HepG2 (cell line): ENCODE data around the gene IFITM10. TPM values are rescaled to one million over a fixed set of nuclear protein-coding genes. Genes with fewer than 3 reads are reported as not detected.

ENCODE experiments used
- ATAC-seq: fragments of 200-7000 bp; cut with Tn5 transposase; 3 replicates; pipeline ENCODE4 v1.9.1; 2020; ENCODE audit warnings: mild to moderate bottlenecking, moderate library complexity
- BruUV-seq: library from RNA; stranded (reverse); fragments of 400-500 nt; replicated peaks from 2 replicates; lab custom pipeline; 2021; lab: Mats Ljungman, UMichigan
- CTCF ChIA-PET: fragments of 300-600 bp; formaldehyde crosslinking; extraction: SDS; loops from one replicate; lab custom pipeline; 2021; ENCODE audit warnings: low total read pairs, inconsistent platforms, low intra/inter-chr PET ratio; lab: Yijun Ruan, JAX
- POLR2A ChIA-PET: fragments of 350-600 bp; sonication (Branson Sonifier 250); formaldehyde crosslinking; loops from one replicate; lab custom pipeline; 2020; ENCODE audit warnings: antibody characterized with exemption, inconsistent platforms; lab: Yijun Ruan, JAX
- DNase-seq: peaks from one replicate; pipeline ENCODE4 v3.0.0-alpha.2; 2015; ENCODE audit warnings: low spot score
- FAIRE-seq: peaks from 3 replicates; lab custom pipeline; 2011; peaks lifted over from hg19 to GRCh38; lab: Jason Lieb, UNC
- H2AFZ ChIP-seq: one replicate; pipeline ENCODE4 v1.6.1; 2011; ENCODE audit warnings: low read length, inconsistent platforms
- H3K27ac ChIP-seq: fragments of 300-600 bp; 3 replicates; pipeline ENCODE4 v1.8.0; 2011; ENCODE audit warnings: mixed run types, mild to moderate bottlenecking, mixed read lengths, low read length, inconsistent platforms; ENCODE audit not compliant: insufficient read depth; ENCODE audit errors: extremely low read length
- H3K27me3 ChIP-seq, 2 experiments: fragments of 200-600 bp in 1 of 2; 2 replicates in 1 of 2; 3 replicates in 1 of 2; pipeline versions ENCODE4 v1.6.0 to v1.8.0; 2011; ENCODE audit warnings: low read length in 2 of 2, mild to moderate bottlenecking in 2 of 2, moderate library complexity in 2 of 2, inconsistent platforms in 1 of 2; ENCODE audit not compliant: insufficient read depth in 2 of 2, control insufficient read depth in 1 of 2
- H3K36me3 ChIP-seq, 2 experiments: fragments of 200-600 bp in 1 of 2; replicated peaks in 1 of 2; 2 replicates in 1 of 2; 3 replicates in 1 of 2; pipeline versions ENCODE4 v1.5.1 to v1.8.0; 2011; ENCODE audit warnings: low read length in 2 of 2, inconsistent platforms in 1 of 2; ENCODE audit not compliant: insufficient read depth in 2 of 2, control insufficient read depth in 1 of 2
- H3K4me1 ChIP-seq: 2 replicates; pipeline ENCODE4 v1.5.1; 2012; ENCODE audit warnings: low read length, inconsistent platforms; ENCODE audit not compliant: insufficient read depth
- H3K4me2 ChIP-seq: 2 replicates; pipeline ENCODE4 v1.6.0; 2011; ENCODE audit warnings: low read depth, low read length, inconsistent platforms
- H3K4me3 ChIP-seq, 3 experiments: fragments of 200-600 bp in 1 of 3; sonication (generic), shearing (Covaris generic) in 1 of 3; replicated peaks in 1 of 3; 2 replicates each; pipeline ENCODE4 v1.5.1; 2011 to 2016; ENCODE audit warnings: low read length in 3 of 3, inconsistent platforms in 2 of 3, low read depth in 2 of 3, mild to moderate bottlenecking in 2 of 3, control low read depth in 1 of 3, mixed read lengths in 1 of 3; ENCODE audit not compliant: insufficient read depth in 1 of 3
- H3K79me2 ChIP-seq: one replicate; pipeline ENCODE4 v1.6.1; 2011; ENCODE audit warnings: low read length, inconsistent platforms; ENCODE audit not compliant: insufficient read depth
- H3K9ac ChIP-seq: 2 replicates; pipeline ENCODE4 v1.6.0; 2011; ENCODE audit warnings: mild to moderate bottlenecking, low read depth, low read length, inconsistent platforms; ENCODE audit not compliant: insufficient read depth
- H3K9me3 ChIP-seq: 2 replicates; pipeline ENCODE4 v1.5.1; 2012; ENCODE audit warnings: mild to moderate bottlenecking, low read length
- H4K20me1 ChIP-seq: 2 replicates; pipeline ENCODE4 v1.6.0; 2011; ENCODE audit warnings: inconsistent platforms, mild to moderate bottlenecking, low read length, moderate library complexity; ENCODE audit not compliant: insufficient read depth
- DMTF1 ChIP-seq: sonication (generic); formaldehyde crosslinking; IDR thresholded peaks from 2 replicates; pipeline ENCODE4 v1.4.0; 2020; ENCODE audit warnings: mild to moderate bottlenecking, missing genetic modification reagents
- FOXO1 ChIP-seq: sonication (generic); formaldehyde crosslinking; IDR thresholded peaks from 2 replicates; pipeline ENCODE4 v1.4.0; 2020; ENCODE audit warnings: missing genetic modification reagents
- IKZF5 ChIP-seq: IDR thresholded peaks from 2 replicates; pipeline ENCODE4 v1.6.1; 2018; ENCODE audit warnings: missing genetic modification reagents, mild to moderate bottlenecking, missing compliant biosample characterization
- KLF13 ChIP-seq: sonication (generic); formaldehyde crosslinking; IDR thresholded peaks from 2 replicates; pipeline ENCODE4 v1.4.0; 2020; ENCODE audit warnings: mild to moderate bottlenecking, missing genetic modification reagents
- MLLT10 ChIP-seq: sonication (generic); formaldehyde crosslinking; IDR thresholded peaks from 2 replicates; pipeline ENCODE4 v1.4.0; 2020; ENCODE audit warnings: missing genetic modification reagents
- MTA1 ChIP-seq: sonication (generic); formaldehyde crosslinking; IDR thresholded peaks from 2 replicates; pipeline ENCODE4 v1.4.0; 2020; ENCODE audit warnings: missing genetic modification reagents, mild to moderate bottlenecking, borderline replicate concordance
- NONO ChIP-seq, 2 experiments: fragments of 450-650 bp in 1 of 2; sonication (generic) in 1 of 2; formaldehyde crosslinking in 1 of 2; IDR thresholded peaks in 1 of 2; conservative IDR thresholded peaks in 1 of 2; 2 replicates each; pipeline versions ENCODE4 v1.6.1 to v1.8.0; 2017 to 2022; ENCODE audit warnings: mild to moderate bottlenecking in 1 of 2, missing genetic modification reagents in 1 of 2, moderate library complexity in 1 of 2
- PAX8 ChIP-seq: sonication (generic); formaldehyde crosslinking; IDR thresholded peaks from 2 replicates; pipeline ENCODE4 v1.8.0; 2022; ENCODE audit warnings: mild to moderate bottlenecking, missing genetic modification reagents, borderline replicate concordance
- SIX1 ChIP-seq: sonication (generic); formaldehyde crosslinking; IDR thresholded peaks from 2 replicates; pipeline ENCODE4 v1.4.0; 2020; ENCODE audit warnings: missing genetic modification reagents, borderline replicate concordance
- STAT5B ChIP-seq: sonication (generic); formaldehyde crosslinking; IDR thresholded peaks from 2 replicates; pipeline ENCODE4 v1.4.0; 2020; ENCODE audit warnings: missing genetic modification reagents
- XRCC5 ChIP-seq: fragments of 200-400 bp; formaldehyde crosslinking; optimal IDR thresholded peaks from 2 replicates; pipeline ENCODE3; 2017; ENCODE audit warnings: mild to moderate bottlenecking, low read length
- ZKSCAN1 ChIP-seq: fragments of 150-350 bp; IDR thresholded peaks from 2 replicates; pipeline ENCODE4 v1.6.1; 2014; ENCODE audit warnings: low read length
- ZNF143 ChIP-seq: sonication (generic); formaldehyde crosslinking; IDR thresholded peaks from 2 replicates; pipeline ENCODE4 v1.4.0; 2020; ENCODE audit warnings: missing genetic modification reagents
- ZNF224 ChIP-seq: sonication (generic); formaldehyde crosslinking; IDR thresholded peaks from 2 replicates; pipeline ENCODE4 v1.5.0; 2020; ENCODE audit warnings: mild to moderate bottlenecking, missing genetic modification reagents
- ZNF281 ChIP-seq: sonication (generic); formaldehyde crosslinking; IDR thresholded peaks from 2 replicates; pipeline ENCODE4 v1.4.0; 2020; ENCODE audit warnings: missing genetic modification reagents, borderline replicate concordance
- ZNF564 ChIP-seq: sonication (generic); formaldehyde crosslinking; IDR thresholded peaks from 2 replicates; pipeline ENCODE4 v1.8.1; 2023; ENCODE audit warnings: mild to moderate bottlenecking, missing genetic modification reagents
- ZNF784 ChIP-seq: sonication (generic); formaldehyde crosslinking; IDR thresholded peaks from 2 replicates; pipeline ENCODE4 v1.5.1; 2020; ENCODE audit warnings: missing genetic modification reagents, mild to moderate bottlenecking, borderline replicate concordance
- ZSCAN12 ChIP-seq: sonication (generic); formaldehyde crosslinking; IDR thresholded peaks from 2 replicates; pipeline ENCODE4 v1.9.0; 2021; ENCODE audit warnings: mild to moderate bottlenecking, missing genetic modification reagents
- WGBS: methylation state at CpG from one replicate; pipeline ENCODE4 v1.1.6; 2017; ENCODE audit warnings: low lambda C conversion rate; 5-methylcytosine and 5-hydroxymethylcytosine counted together
- in situ Hi-C: cut with HindIII; loops from 2 replicates; pipeline ENCODE4 v1.10.0; 2017; ENCODE audit warnings: low pct_unique_long_range_greater_than_20kb; ENCODE audit not compliant: extremely low pct_ligation_motif_present
- intact Hi-C: fragments of 100-400 bp; cut with micrococcal nuclease; formaldehyde crosslinking; loops from one replicate; pipeline ENCODE4 v1.10.0; 2022; ENCODE audit not compliant: unreplicated experiment
- polyA plus RNA-seq, 8 experiments: library from polyadenylated mRNA; depleted of rRNA in 3 of 8; stranded (reverse) in 7 of 8; unstranded in 1 of 8; fragments of >200 nt; fragmentation: Illumina TruSeq in 4 of 8; extraction: Trizol in 4 of 8; gene quantifications; 2 replicates each; pipeline versions ENCODE4 v1.2.1 to v1.2.3, GENCODE V29; 2011 to 2016; ENCODE audit warnings: low read depth in 4 of 8, missing spikeins in 1 of 8, mixed read lengths in 1 of 8; ENCODE audit not compliant: insufficient read depth in 1 of 8
- total RNA-seq, 5 experiments: library from RNA; depleted of rRNA; stranded (reverse); fragments of >200 nt; fragmentation: Illumina TruSeq; extraction: Trizol; gene quantifications; 2 replicates each; pipeline ENCODE4 v1.2.3, GENCODE V29; 2016; ENCODE audit warnings: low read depth in 1 of 5

Gene IFITM10
- total and polyA plus RNA-seq, 2 of the 13 experiments (the other 11 are each of a cell fraction or from before 2014, with no cell fraction given): 0.09 to 0.13 TPM

- no peak for TF ChIP-seq NONO (IDR thresholded peaks at IDR 0.05)
- TF ChIP-seq NONO (CRISPR knock-in tag; conservative IDR thresholded peaks at IDR 0.05): no peak
- TF ChIP-seq, all 625 proteins: peak for 0
Measured at GRCh38 chr11:1739576-1739975, 10.8 kb downstream of the IFITM10 start (continued).

- Histone ChIP-seq H4K20me1 (no peaks in the 10 kb centered on the region), H3K4me2 (no peak overlapping the region), H3K79me2 (no peaks in the 10 kb centered on the region), H3K9ac (no peak overlapping the region), H3K27ac (no peak overlapping the region), H3K36me3 (no peaks in the 10 kb centered on the region), H3K4me3 (no peak overlapping the region), H3K27me3 (peaks cover 0 to 53% of the 10 kb centered on the region in 2 experiments; a peak in 3 of 5 replicates), H3K4me1 (no peaks in the 10 kb centered on the region), H3K9me3 (peaks cover 13% of the 10 kb centered on the region), H2AFZ (no peak overlapping the region)
- WGBS: 60% methylated on average over 10 of the region's 10 CpGs
- FAIRE-seq (no peak), DNase-seq (no peak), ATAC-seq (no peak)
- intact Hi-C loops (no loop called here), in situ Hi-C loops (no loop called here)
- POLR2A ChIA-PET: no interaction called here
- CTCF ChIA-PET: no interaction called here
- no TSS peak for BruUV-seq
- TF ChIP-seq MLLT10 (CRISPR knock-in tag): no peak
- no peak for TF ChIP-seq ZNF143
- TF ChIP-seq XRCC5: no peak
- no peak for TF ChIP-seq ZNF224 (CRISPR knock-in tag)
- TF ChIP-seq SIX1 (CRISPR knock-in tag): no peak
- TF ChIP-seq KLF13 (CRISPR knock-in tag): no peak
- TF ChIP-seq STAT5B (CRISPR knock-in tag): no peak
- TF ChIP-seq ZKSCAN1: no peak
- TF ChIP-seq ZSCAN12 (CRISPR knock-in tag): no peak
- no peak for TF ChIP-seq ZNF564
- no peak for TF ChIP-seq MTA1 (CRISPR knock-in tag)
- no peak for TF ChIP-seq FOXO1 (CRISPR knock-in tag)
- no peak for TF ChIP-seq DMTF1 (CRISPR knock-in tag)
- TF ChIP-seq ZNF281 (CRISPR knock-in tag): no peak
- no peak for TF ChIP-seq ZNF784
- no peak for TF ChIP-seq IKZF5 (CRISPR knock-in tag)
- no peak for TF ChIP-seq PAX8 (CRISPR knock-in tag)
Measured at GRCh38 chr11:1738380-1738779, 12.0 kb downstream of the IFITM10 start.
